Heart left ventricle (tissue), 13 donors: ENCODE data around the gene ADCY5.

Experiments used
- POLR2A ChIP-seq, 2 donors: fragments of 450-650 bp; IDR thresholded peaks; one replicate each; pipeline ENCODE4 v1.6.1; 2017; ENCODE audit warnings: antibody characterized with exemption in 2 of 2, mild to moderate bottlenecking in 2 of 2, moderate library complexity in 2 of 2
- TF ChIP-seq, protein P1 (sequence below), 12 donors: fragments of 200-600 bp; sonication (generic) in 4 of 12; IDR thresholded peaks; one replicate each; pipeline versions ENCODE4 v1.5.0 to v1.8.0; 2018 to 2022; ENCODE audit warnings: antibody characterized with exemption in 12 of 12, mild to moderate bottlenecking in 5 of 12
- donor health status: ischemic (EF 13 %, LVEDD 7.1; RV severe dilation, severe dysfunction).
- donor health status: DM: no; HTN: yes; CAD: no.
- donor health status: DM: no; HTN: no; CAD: no.
- donor health status: ischemic (EF 25% LVEDD 6.9; RV normal size, moderate dysfunction).
- donor health status: ischemic (EF 25% LVEDD 5.7; RV mildly dilated, moderate dysfunction).
- donor health status: ischemic (EF 35%, LVEDD 5.7; RV mildly dilated, moderate dysfunction).
- donor health status: nonischemic (EF 11% LVEDD 7.7; RV severe dilation, severe dysfunction).
- donor health status: DM: yes; HTN: yes; CAD: no.
- donor health status: PGD.
- donor health status: ischemic (EF 29% LVEDD 5.4; RV normal size, mild dysfunction).
- donor health status: nonischemic (EF 23%, LVEDD 6.1; RV moderate dilation, normal function).

GRCh38 chr3:123392368-123392767 lies 56.5 kb downstream of the ADCY5 start:
- no peak for TF ChIP-seq POLR2A (IDR thresholded peaks at IDR 0.05)
- TF ChIP-seq, protein P1, sequence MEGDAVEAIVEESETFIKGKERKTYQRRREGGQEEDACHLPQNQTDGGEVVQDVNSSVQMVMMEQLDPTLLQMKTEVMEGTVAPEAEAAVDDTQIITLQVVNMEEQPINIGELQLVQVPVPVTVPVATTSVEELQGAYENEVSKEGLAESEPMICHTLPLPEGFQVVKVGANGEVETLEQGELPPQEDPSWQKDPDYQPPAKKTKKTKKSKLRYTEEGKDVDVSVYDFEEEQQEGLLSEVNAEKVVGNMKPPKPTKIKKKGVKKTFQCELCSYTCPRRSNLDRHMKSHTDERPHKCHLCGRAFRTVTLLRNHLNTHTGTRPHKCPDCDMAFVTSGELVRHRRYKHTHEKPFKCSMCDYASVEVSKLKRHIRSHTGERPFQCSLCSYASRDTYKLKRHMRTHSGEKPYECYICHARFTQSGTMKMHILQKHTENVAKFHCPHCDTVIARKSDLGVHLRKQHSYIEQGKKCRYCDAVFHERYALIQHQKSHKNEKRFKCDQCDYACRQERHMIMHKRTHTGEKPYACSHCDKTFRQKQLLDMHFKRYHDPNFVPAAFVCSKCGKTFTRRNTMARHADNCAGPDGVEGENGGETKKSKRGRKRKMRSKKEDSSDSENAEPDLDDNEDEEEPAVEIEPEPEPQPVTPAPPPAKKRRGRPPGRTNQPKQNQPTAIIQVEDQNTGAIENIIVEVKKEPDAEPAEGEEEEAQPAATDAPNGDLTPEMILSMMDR (IDR thresholded peaks at IDR 0.05), result no peak
